ENCODE data around the gene STX7.

STX7 gene

GRCh38 chr6:132494954-132495353 lies 18.0 kb downstream of the STX7 start:
- Histone ChIP-seq H4K8ac (ENCODE audit: low read depth, low read length) (no peak overlapping the region), H3K18ac (ENCODE audit: low read length) (no peak overlapping the region), H3K4me1 (ENCODE audit: control insufficient read depth in 1 of 2, insufficient read depth in 2 of 2, low read length in 2 of 2) (no peaks in the 10 kb centered on the region), H3K9ac (ENCODE audit: low read length) (no peak overlapping the region), H3K23ac (ENCODE audit: low read length) (no peak overlapping the region), H2AFZ (ENCODE audit: insufficient read depth, low read length, poor library complexity) (no peak overlapping the region), H3K27me3 (ENCODE audit: insufficient read depth, low read length) (no peaks in the 10 kb centered on the region), H3K9me3 (ENCODE audit: insufficient read depth, low read depth, low read length) (no peaks in the 10 kb centered on the region), H3K79me1 (ENCODE audit: low read length) (no peaks in the 10 kb centered on the region), H3K4ac (ENCODE audit: low read depth, low read length) (no peak overlapping the region), H3K27ac (ENCODE audit: low read depth, low read length) (no peak overlapping the region), H3K79me2 (ENCODE audit: control insufficient read depth, insufficient read depth, low read length, poor library complexity) (no peaks in the 10 kb centered on the region), H3K36me3 (ENCODE audit: control insufficient read depth in 1 of 2, insufficient read depth in 2 of 2, low read length in 2 of 2) (no peaks in the 10 kb centered on the region), H3K14ac (ENCODE audit: low read length) (no peak overlapping the region), H4K12ac (ENCODE audit: low read depth, low read length) (no peak overlapping the region), H2AK5ac (ENCODE audit: low read length) (no peak overlapping the region), H4K91ac (ENCODE audit: low read depth, low read length) (no peak overlapping the region), H2BK5ac (ENCODE audit: low read depth, low read length, poor library complexity) (no peak overlapping the region), H3K4me2 (ENCODE audit: low read length) (no peak overlapping the region), H2BK120ac (ENCODE audit: insufficient read depth, low read length, poor library complexity) (no peak overlapping the region), H3K4me3 (ENCODE audit: low read depth, low read length) (no peak overlapping the region), H2BK12ac (ENCODE audit: low read length) (no peak overlapping the region)
- WGBS (ENCODE audit: extremely low coverage, insufficient coverage, insufficient read length): no CpG with 5 or more reads among the region's 2 CpGs
- peak in 1 of 2 donors; percentile 44 for DNase-seq

GRCh38 chr6:132491881-132492280 lies 21.0 kb downstream of the STX7 start:
- Histone ChIP-seq H2BK12ac (ENCODE audit: low read length) (no peak overlapping the region), H3K18ac (ENCODE audit: low read length) (no peak overlapping the region), H2BK120ac (ENCODE audit: insufficient read depth, low read length, poor library complexity) (no peak overlapping the region), H3K79me2 (ENCODE audit: control insufficient read depth, insufficient read depth, low read length, poor library complexity) (no peaks in the 10 kb centered on the region), H3K27ac (ENCODE audit: low read depth, low read length) (no peak overlapping the region), H3K36me3 (ENCODE audit: control insufficient read depth in 1 of 2, insufficient read depth in 2 of 2, low read length in 2 of 2) (no peaks in the 10 kb centered on the region), H2AK5ac (ENCODE audit: low read length) (no peak overlapping the region), H2AFZ (ENCODE audit: insufficient read depth, low read length, poor library complexity) (no peak overlapping the region), H3K4ac (ENCODE audit: low read depth, low read length) (no peak overlapping the region), H3K79me1 (ENCODE audit: low read length) (no peaks in the 10 kb centered on the region), H4K12ac (ENCODE audit: low read depth, low read length) (no peak overlapping the region), H3K9me3 (ENCODE audit: insufficient read depth, low read depth, low read length) (no peaks in the 10 kb centered on the region), H3K4me2 (ENCODE audit: low read length) (no peak overlapping the region), H3K4me1 (ENCODE audit: control insufficient read depth in 1 of 2, insufficient read depth in 2 of 2, low read length in 2 of 2) (no peaks in the 10 kb centered on the region), H3K27me3 (ENCODE audit: insufficient read depth, low read length) (no peaks in the 10 kb centered on the region), H3K9ac (ENCODE audit: low read length) (no peak overlapping the region), H3K14ac (ENCODE audit: low read length) (no peak overlapping the region), H3K23ac (ENCODE audit: low read length) (peak overlapping the region; percentile 80), H4K8ac (ENCODE audit: low read depth, low read length) (no peak overlapping the region), H4K91ac (ENCODE audit: low read depth, low read length) (no peak overlapping the region), H2BK5ac (ENCODE audit: low read depth, low read length, poor library complexity) (no peak overlapping the region), H3K4me3 (ENCODE audit: low read depth, low read length) (no peak overlapping the region)
- WGBS (ENCODE audit: extremely low coverage, insufficient coverage, insufficient read length): no CpG with 5 or more reads among the region's 1 CpG
- DNase-seq: no peak

- Histone ChIP-seq H3K9me3 (ENCODE audit: insufficient read depth, low read depth, low read length) (no peaks in the 10 kb centered on the region), H2AFZ (ENCODE audit: insufficient read depth, low read length, poor library complexity) (no peak overlapping the region), H3K79me2 (ENCODE audit: control insufficient read depth, insufficient read depth, low read length, poor library complexity) (no peaks in the 10 kb centered on the region), H4K8ac (ENCODE audit: low read depth, low read length) (no peak overlapping the region), H2AK5ac (ENCODE audit: low read length) (no peak overlapping the region), H3K4me1 (ENCODE audit: control insufficient read depth in 1 of 2, insufficient read depth in 2 of 2, low read length in 2 of 2) (no peaks in the 10 kb centered on the region), H3K23ac (ENCODE audit: low read length) (peak overlapping the region; percentile 80), H4K91ac (ENCODE audit: low read depth, low read length) (no peak overlapping the region), H3K18ac (ENCODE audit: low read length) (no peak overlapping the region), H3K4ac (ENCODE audit: low read depth, low read length) (no peak overlapping the region), H2BK12ac (ENCODE audit: low read length) (no peak overlapping the region), H3K4me3 (ENCODE audit: low read depth, low read length) (no peak overlapping the region), H3K79me1 (ENCODE audit: low read length) (no peaks in the 10 kb centered on the region), H2BK120ac (ENCODE audit: insufficient read depth, low read length, poor library complexity) (no peak overlapping the region), H3K27me3 (ENCODE audit: insufficient read depth, low read length) (no peaks in the 10 kb centered on the region), H3K27ac (ENCODE audit: low read depth, low read length) (no peak overlapping the region), H3K9ac (ENCODE audit: low read length) (no peak overlapping the region), H2BK5ac (ENCODE audit: low read depth, low read length, poor library complexity) (no peak overlapping the region), H3K36me3 (ENCODE audit: control insufficient read depth in 1 of 2, insufficient read depth in 2 of 2, low read length in 2 of 2) (no peaks in the 10 kb centered on the region), H4K12ac (ENCODE audit: low read depth, low read length) (no peak overlapping the region), H3K14ac (ENCODE audit: low read length) (no peak overlapping the region), H3K4me2 (ENCODE audit: low read length) (no peak overlapping the region)
- no CpG with 5 or more reads among the region's 5 CpGs for WGBS (ENCODE audit: extremely low coverage, insufficient coverage, insufficient read length)
- no peak for DNase-seq
Observed at GRCh38 chr6:132491303-132491702, 21.6 kb downstream of the STX7 start.

GRCh38 chr6:132490478-132491204 lies 22.3 kb downstream of the STX7 start:
- no CpG with 5 or more reads among the region's 10 CpGs for WGBS (ENCODE audit: extremely low coverage, insufficient coverage, insufficient read length)
- no peaks in the 10 kb centered on the region for H3K4me1 ChIP-seq (ENCODE audit: control insufficient read depth in 1 of 2, insufficient read depth in 2 of 2, low read length in 2 of 2)

More at GRCh38 chr6:132490478-132491204, 22.3 kb downstream of the STX7 start:
- DNase-seq: no peak
- Histone ChIP-seq H3K27me3 (ENCODE audit: insufficient read depth, low read length) (no peaks in the 10 kb centered on the region), H3K36me3 (ENCODE audit: control insufficient read depth in 1 of 2, insufficient read depth in 2 of 2, low read length in 2 of 2) (no peaks in the 10 kb centered on the region), H3K79me1 (ENCODE audit: low read length) (no peaks in the 10 kb centered on the region), H2BK12ac (ENCODE audit: low read length) (no peak overlapping the region), H3K79me2 (ENCODE audit: control insufficient read depth, insufficient read depth, low read length, poor library complexity) (no peaks in the 10 kb centered on the region), H2AFZ (ENCODE audit: insufficient read depth, low read length, poor library complexity) (no peak overlapping the region), H3K18ac (ENCODE audit: low read length) (no peak overlapping the region), H3K4me2 (ENCODE audit: low read length) (no peak overlapping the region), H3K4me3 (ENCODE audit: low read depth, low read length) (no peak overlapping the region), H4K8ac (ENCODE audit: low read depth, low read length) (no peak overlapping the region), H3K14ac (ENCODE audit: low read length) (no peak overlapping the region), H2BK120ac (ENCODE audit: insufficient read depth, low read length, poor library complexity) (no peak overlapping the region), H3K9ac (ENCODE audit: low read length) (no peak overlapping the region), H2AK5ac (ENCODE audit: low read length) (no peak overlapping the region), H2BK5ac (ENCODE audit: low read depth, low read length, poor library complexity) (no peak overlapping the region), H4K12ac (ENCODE audit: low read depth, low read length) (peak overlapping the region; percentile 56), H3K23ac (ENCODE audit: low read length) (no peak overlapping the region), H3K9me3 (ENCODE audit: insufficient read depth, low read depth, low read length) (no peaks in the 10 kb centered on the region), H4K91ac (ENCODE audit: low read depth, low read length) (no peak overlapping the region), H3K27ac (ENCODE audit: low read depth, low read length) (no peak overlapping the region), H3K4ac (ENCODE audit: low read depth, low read length) (no peak overlapping the region)

Data from trophoblast cell (in vitro differentiated cells and primary cell).